WI38 (cell line): ENCODE results near the gene LINC01488.

Source experiments
- H3K4me3 ChIP-seq: 2 replicates; pipeline ENCODE4 v1.5.1; 2011; ENCODE audit warnings: low read depth, mild to moderate bottlenecking, control low read depth, low read length
- CTCF ChIP-seq: IDR thresholded peaks from 2 replicates; pipeline ENCODE4 v1.5.1; 2012; ENCODE audit warnings: low read depth, mild to moderate bottlenecking, control low read depth, low read length

The LINC01488 gene

GRCh38 chr11:69475866-69476471 lies 5.5 kb upstream of the LINC01488 start:
- TF ChIP-seq CTCF, result no peak
- H3K4me3 ChIP-seq, result no peak overlapping the region

GRCh38 chr11:69476509-69476961 lies 4.9 kb upstream of the LINC01488 start:
- no peak for TF ChIP-seq CTCF
- no peak overlapping the region for H3K4me3 ChIP-seq

GRCh38 chr11:69477086-69477485 lies 4.4 kb upstream of the LINC01488 start:
- no peak overlapping the region for H3K4me3 ChIP-seq
- TF ChIP-seq CTCF, result no peak

GRCh38 chr11:69479591-69480271 lies 1.7 kb upstream of the LINC01488 start:
- no peak for TF ChIP-seq CTCF
- H3K4me3 ChIP-seq, result no peak overlapping the region

GRCh38 chr11:69480547-69481392 lies 693 bp upstream of the LINC01488 start:
- no peak for TF ChIP-seq CTCF
- no peak overlapping the region for H3K4me3 ChIP-seq

- no peak overlapping the region for H3K4me3 ChIP-seq
- TF ChIP-seq CTCF, result no peak
These were observed 859 bp downstream of the LINC01488 start for GRCh38 chr11:69482322-69482721.

- TF ChIP-seq CTCF, result no peak
These were observed 1.7 kb downstream of the LINC01488 start for GRCh38 chr11:69483170-69483569.

More at GRCh38 chr11:69483170-69483569, 1.7 kb downstream of the LINC01488 start:
- no peak overlapping the region for H3K4me3 ChIP-seq
